GM21619 (cell line): ENCODE measurements around the gene NAPEPLD.
"Not testable (repeated sequence)": the region's sequence is repeated elsewhere in the genome, so short reads cannot be mapped to it uniquely, and the experiment has no call there.

Source experiments
- ATAC-seq: cut with Tn5 transposase; IDR thresholded peaks from one replicate; pipeline ENCODE4 v1.9.1; 2021; ENCODE audit not compliant: unreplicated experiment

NAPEPLD gene

GRCh38 chr7:103148994-103149807, at the start of gene NAPEPLD:
Gene NAPEPLD, minus strand, starts transcription at chr7:103149099. Its CDS starts 20,323 bp downstream, at chr7:103128776.
- peak; percentile 81 for ATAC-seq

GRCh38 chr7:103198079-103198478, 49.2 kb upstream of the NAPEPLD start:
- ATAC-seq: not testable (repeated sequence)

GRCh38 chr7:103195364-103195763, 46.5 kb upstream of the NAPEPLD start:
- not testable (repeated sequence) for ATAC-seq

- not testable (repeated sequence) for ATAC-seq
Observed at GRCh38 chr7:103172415-103173146, 23.7 kb upstream of the NAPEPLD start.

- not testable (repeated sequence) for ATAC-seq
Observed at GRCh38 chr7:103171695-103172414, 23.0 kb upstream of the NAPEPLD start.

- ATAC-seq: not testable (repeated sequence)
Observed at GRCh38 chr7:103166921-103167544, 18.1 kb upstream of the NAPEPLD start.

GRCh38 chr7:103163087-103163825, 14.4 kb upstream of the NAPEPLD start:
- not testable (repeated sequence) for ATAC-seq

- not testable (repeated sequence) for ATAC-seq
Observed at GRCh38 chr7:103162641-103163040, 13.7 kb upstream of the NAPEPLD start.

- not testable (repeated sequence) for ATAC-seq
Observed at GRCh38 chr7:103161998-103162616, 13.2 kb upstream of the NAPEPLD start.

- ATAC-seq: not testable (repeated sequence)
Observed at GRCh38 chr7:103159072-103159471, 10.2 kb upstream of the NAPEPLD start.

GRCh38 chr7:103155331-103156024, 6.6 kb upstream of the NAPEPLD start:
- peak; percentile 70 for ATAC-seq

- ATAC-seq: no peak
Observed at GRCh38 chr7:103154042-103154441, 5.1 kb upstream of the NAPEPLD start.

- not testable (repeated sequence) for ATAC-seq
Observed at GRCh38 chr7:103152744-103153617, 4.1 kb upstream of the NAPEPLD start.

- not testable (repeated sequence) for ATAC-seq
Observed at GRCh38 chr7:103151993-103152676, 3.2 kb upstream of the NAPEPLD start.

- no peak for ATAC-seq
Observed at GRCh38 chr7:103150192-103150591, 1.3 kb upstream of the NAPEPLD start.

GRCh38 chr7:103149808-103150180, 895 bp upstream of the NAPEPLD start:
- ATAC-seq: peak; percentile 18

- ATAC-seq: no peak
Observed at GRCh38 chr7:103148131-103148993, 537 bp downstream of the NAPEPLD start.
